HCT116 (cell line): Measurements from ENCODE around the gene FAM89B. TPM values are rescaled to one million over a fixed set of nuclear protein-coding genes. Genes with fewer than 3 reads are reported as not detected.

ENCODE experiments used
- ATAC-seq: fragments of 200-7000 bp; cut with Tn5 transposase; 2 replicates; pipeline ENCODE4 v1.9.1; 2020; ENCODE audit warnings: mild to moderate bottlenecking, moderate library complexity
- BruUV-seq: library from RNA; stranded (reverse); fragments of 400-500 nt; replicated peaks from 2 replicates; lab custom pipeline; 2021; lab: Mats Ljungman, UMichigan
- CTCF ChIA-PET: fragments of 300-600 bp; sonication (Branson Sonifier 250); formaldehyde crosslinking; loops from one replicate; lab custom pipeline; 2021; ENCODE audit warnings: antibody characterized with exemption; lab: Charles Lee
- POLR2A ChIA-PET: fragments of 300-600, 350-600 bp; sonication (Branson Sonifier 250); formaldehyde crosslinking; loops from one replicate; lab custom pipeline; 2021; ENCODE audit warnings: antibody characterized with exemption; lab: Charles Lee
- RAD21 ChIA-PET, 2 experiments: fragments of 300-600 bp; sonication (Branson Sonifier 250); formaldehyde crosslinking; loops; one replicate each; lab custom pipeline; 2023; ENCODE audit warnings: low total read pairs in 2 of 2; ENCODE audit not compliant: uncharacterized antibody in 2 of 2, unreplicated experiment in 2 of 2, low non-redundant PET in 1 of 2; lab: Charles Lee
- DNase-seq: peaks from one replicate; pipeline ENCODE4 v3.0.0-alpha.2; 2010; ENCODE audit warnings: low read depth, low spot score
- H2AFZ ChIP-seq: fragments of 200-600 bp; shearing (Covaris generic), sonication (generic); 2 replicates; pipeline ENCODE4 v1.6.1; 2017; ENCODE audit warnings: low read depth, mixed run types, mixed read lengths, antibody characterized with exemption, low read length; ENCODE audit not compliant: poor library complexity, severe bottlenecking
- H3K27ac ChIP-seq: 2 replicates; pipeline ENCODE4 v1.5.1; 2012; ENCODE audit warnings: low read depth, low read length
- H3K27me3 ChIP-seq: fragments of 200-600 bp; sonication (generic); 2 replicates; pipeline ENCODE4 v1.6.1; 2016; ENCODE audit warnings: mixed run types, low read length, mixed read lengths; ENCODE audit not compliant: insufficient read depth
- H3K36me3 ChIP-seq, 2 experiments: fragments of 200-500 bp in 1 of 2; fragments of 200-600 bp in 1 of 2; sonication (Bioruptor generic) in 1 of 2; sonication (generic) in 1 of 2; 2 replicates each; pipeline versions ENCODE4 v1.5.1 to v1.6.1; 2014 to 2016; ENCODE audit warnings: low read length in 2 of 2, inconsistent platforms in 1 of 2, mixed read lengths in 1 of 2, mixed run types in 1 of 2; ENCODE audit not compliant: insufficient read depth in 2 of 2, control insufficient read depth in 1 of 2
- H3K4me1 ChIP-seq, 2 experiments: fragments of 200-600 bp in 1 of 2; sonication (generic) in 1 of 2; 2 replicates each; pipeline versions ENCODE4 v1.5.1 to v1.6.1; 2012 to 2017; ENCODE audit warnings: low read length in 2 of 2, inconsistent platforms in 1 of 2, mild to moderate bottlenecking in 1 of 2, mixed read lengths in 1 of 2, mixed run types in 1 of 2, moderate library complexity in 1 of 2; ENCODE audit not compliant: insufficient read depth in 2 of 2, control insufficient read depth in 1 of 2
- H3K4me2 ChIP-seq: fragments of 200-600 bp; sonication (generic); 2 replicates; pipeline ENCODE4 v1.6.1; 2017; ENCODE audit warnings: mixed run types, low read length, mixed read lengths
- H3K4me3 ChIP-seq, 2 experiments: fragments of 200-600 bp in 1 of 2; sonication (generic) in 1 of 2; replicated peaks in 1 of 2; 2 replicates each; pipeline ENCODE4 v1.5.1; 2011 to 2016; ENCODE audit warnings: low read length in 2 of 2, control low read depth in 1 of 2, low read depth in 1 of 2, mild to moderate bottlenecking in 1 of 2, mixed read lengths in 1 of 2, mixed run types in 1 of 2
- H3K79me2 ChIP-seq: fragments of 200-600 bp; sonication (generic); 2 replicates; pipeline ENCODE4 v1.6.1; 2017; ENCODE audit warnings: mild to moderate bottlenecking, mixed run types, low read length, moderate library complexity, mixed read lengths; ENCODE audit not compliant: insufficient read depth
- H3K9ac ChIP-seq: fragments of 200-600 bp; sonication (generic); 2 replicates; pipeline ENCODE4 v1.6.1; 2016; ENCODE audit warnings: low read length, mixed read lengths
- H3K9me2 ChIP-seq: fragments of 200-600 bp; sonication (generic), shearing (Covaris generic); 2 replicates; pipeline ENCODE4 v1.6.1; 2017; ENCODE audit warnings: mixed run types, mild to moderate bottlenecking, moderate library complexity; ENCODE audit not compliant: insufficient read depth
- H3K9me3 ChIP-seq, 2 experiments: fragments of 200-500 bp in 1 of 2; fragments of 200-600 bp in 1 of 2; sonication (Bioruptor generic) in 1 of 2; sonication (generic) in 1 of 2; 2 replicates each; pipeline ENCODE4 v1.6.1; 2014 to 2017; ENCODE audit warnings: low read length in 2 of 2, mixed read lengths in 2 of 2, inconsistent platforms in 1 of 2, low read depth in 1 of 2, mild to moderate bottlenecking in 1 of 2, mixed run types in 1 of 2, moderate library complexity in 1 of 2; ENCODE audit not compliant: control insufficient read depth in 1 of 2, insufficient read depth in 1 of 2
- H4K20me1 ChIP-seq: fragments of 200-600 bp; sonication (generic), shearing (Covaris generic); 2 replicates; pipeline ENCODE4 v1.6.1; 2017; ENCODE audit warnings: mixed run types, mild to moderate bottlenecking, moderate library complexity; ENCODE audit not compliant: insufficient read depth
- CTCF ChIP-seq, 3 experiments: fragments of 200-600 bp in 1 of 3; sonication (generic) in 1 of 3; IDR thresholded peaks in 2 of 3; conservative IDR thresholded peaks in 1 of 3; 2 replicates each; pipeline ENCODE4 v1.5.1; 2012 to 2017; ENCODE audit warnings: low read depth in 2 of 3, low read length in 2 of 3, antibody characterized with exemption in 1 of 3, borderline replicate concordance in 1 of 3, control low read depth in 1 of 3, mild to moderate bottlenecking in 1 of 3, mixed read lengths in 1 of 3, mixed run types in 1 of 3, moderate library complexity in 1 of 3; ENCODE audit not compliant: insufficient read depth in 1 of 3
- MAX ChIP-seq: IDR thresholded peaks from 2 replicates; pipeline ENCODE4 v1.6.1; 2012
- POLR2A ChIP-seq: IDR thresholded peaks from 2 replicates; pipeline ENCODE4 v1.7.0; 2011; ENCODE audit warnings: borderline replicate concordance; ENCODE audit not compliant: insufficient read depth, insufficient read length; ENCODE audit errors: extremely low read depth
- YY1 ChIP-seq: IDR thresholded peaks from 2 replicates; pipeline ENCODE4 v1.6.1; 2011; ENCODE audit warnings: low read length, low read depth, moderate library complexity, mild to moderate bottlenecking; ENCODE audit not compliant: insufficient replicate concordance; ENCODE audit errors: extremely low read depth
- ZBTB33 ChIP-seq: IDR thresholded peaks from 2 replicates; pipeline ENCODE4 v1.6.1; 2011; ENCODE audit warnings: mild to moderate bottlenecking, low read length, moderate library complexity; ENCODE audit not compliant: insufficient replicate concordance; ENCODE audit errors: extremely low read depth
- intact Hi-C: fragments of 100-400 bp; cut with micrococcal nuclease; formaldehyde crosslinking; loops from 2 replicates; pipeline ENCODE4 v1.10.0; 2022
- total RNA-seq: library from RNA; stranded (reverse); gene quantifications from one replicate; pipeline ENCODE4 v1.2.1, GENCODE V29; 2021; ENCODE audit not compliant: unreplicated experiment

The FAM89B gene
- total RNA-seq, 1 experiment from 2014 or later = 60.0 TPM

GRCh38 chr11:65619281-65619928, 47.1 kb downstream of the FAM89B start:
- no peaks in the 10 kb centered on the region for H4K20me1 ChIP-seq
- no peak for DNase-seq
- TF ChIP-seq POLR2A = no peak
- TF ChIP-seq MAX = no peak
- TF ChIP-seq YY1 = no peak
- TF ChIP-seq ZBTB33 = no peak
- TF ChIP-seq CTCF (IDR thresholded peaks at IDR 0.05 in 2 of 3, conservative IDR thresholded peaks at IDR 0.05 in 1 of 3; ENCODE audit: borderline replicate concordance in 1 of 3, insufficient read depth in 1 of 3, low read depth in 2 of 3, low read length in 2 of 3) = no peak
- H3K79me2 ChIP-seq = peaks cover 35% of the 10 kb centered on the region
- ChIA-PET CTCF (no interaction called here), POLR2A (no interaction called here), RAD21 (no interaction called here)
- BruUV-seq = no TSS peak
- peaks cover 4 to 11% of the 10 kb centered on the region in 2 experiments for H3K4me1 ChIP-seq
- no peak overlapping the region for H3K9ac ChIP-seq
- peaks cover 20 to 24% of the 10 kb centered on the region in 2 experiments; a peak in 3 of 4 replicates for H3K36me3 ChIP-seq
- no peak overlapping the region for H3K4me3 ChIP-seq
- H3K9me3 ChIP-seq = no peaks in the 10 kb centered on the region
- no peak overlapping the region for H3K27ac ChIP-seq
- H3K4me2 ChIP-seq = no peak overlapping the region
- no peaks in the 10 kb centered on the region for H3K27me3 ChIP-seq
- H2AFZ ChIP-seq = no peak overlapping the region
- intact Hi-C loops = no loop called here
- no peaks in the 10 kb centered on the region for H3K9me2 ChIP-seq
- ATAC-seq = no peak
